Activated T-helper 1 cell treated with anti-CD3 and anti-CD28 coated beads, Interleukin-12 subunit alpha, Interleukin-12 subunit beta, Interleukin-2, Interleukin-4 antibody, amounts not matched to agents 30 ng/mL and 10 ng/mL and 1 ng/mL, durations not matched to agents 14 hours and 24 hours and 36 hours (primary cell): ENCODE results near the gene SORBS1. TPM values are rescaled to one million over a fixed set of nuclear protein-coding genes. Genes with fewer than 3 reads are reported as not detected.
A peak's percentile ranks its signal among the peaks of the same experiment; 100 is the strongest.

Source experiments
- DNase-seq: peaks from one replicate; pipeline ENCODE4 v3.0.0; 2021; ENCODE audit warnings: low spot score
- H3K27ac Mint-ChIP-seq: one replicate; pipeline ENCODE4 v1.8.0; 2021; ENCODE audit warnings: mild to moderate bottlenecking, mixed read lengths
- H3K27me3 Mint-ChIP-seq: one replicate; pipeline ENCODE4 v1.8.0; 2022; ENCODE audit warnings: mild to moderate bottlenecking, moderate library complexity, mixed read lengths; ENCODE audit not compliant: insufficient read depth
- H3K36me3 Mint-ChIP-seq: one replicate; pipeline ENCODE4 v1.8.0; 2021; ENCODE audit warnings: low read depth, mixed read lengths
- H3K4me1 Mint-ChIP-seq: one replicate; pipeline ENCODE4 v1.8.0; 2021; ENCODE audit warnings: low read depth, mixed read lengths
- H3K4me3 Mint-ChIP-seq: one replicate; pipeline ENCODE4 v1.8.0; 2021; ENCODE audit warnings: mild to moderate bottlenecking, moderate library complexity, mixed read lengths
- H3K9me3 Mint-ChIP-seq: one replicate; pipeline ENCODE4 v1.8.0; 2021; ENCODE audit warnings: mixed read lengths
- intact Hi-C: fragments of 100-400 bp; cut with micrococcal nuclease; formaldehyde crosslinking; loops from one replicate; pipeline ENCODE4 v1.15.1; 2024
- total RNA-seq: library from RNA; stranded (reverse); gene quantifications from 2 replicates; pipeline ENCODE4 v1.2.3, GENCODE V29; 2022

The SORBS1 gene
- total RNA-seq, 1 donor from 2014 or later: 0.73 TPM

DNA sequence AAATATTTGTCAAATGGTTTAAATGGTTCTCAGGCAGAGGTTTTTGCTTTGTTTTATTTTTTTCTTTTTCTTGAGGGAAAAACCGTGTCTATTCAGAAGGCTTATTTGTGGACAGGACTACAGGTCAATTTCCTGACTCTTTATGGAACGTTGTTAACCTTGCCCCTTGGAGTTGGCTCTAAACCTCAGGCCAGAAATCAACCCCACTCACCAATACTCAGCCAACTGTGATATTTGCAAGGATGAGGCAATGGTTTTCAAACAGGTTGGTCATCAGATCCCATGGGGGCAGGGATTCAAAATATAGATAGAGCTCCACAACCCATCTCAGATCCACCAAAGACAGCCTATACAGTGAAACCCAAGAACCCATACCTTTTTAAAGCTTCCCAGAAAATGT is 280.5 kb downstream of the SORBS1 start:
- no peak overlapping the region for H3K27ac Mint-ChIP-seq
- H3K36me3 Mint-ChIP-seq: no peaks in the 10 kb centered on the region
- DNase-seq: no peak
- no peak overlapping the region for H3K4me3 Mint-ChIP-seq
- H3K4me1 Mint-ChIP-seq: no peaks in the 10 kb centered on the region
- H3K9me3 Mint-ChIP-seq: no peaks in the 10 kb centered on the region
- peaks cover 5% of the 10 kb centered on the region for H3K27me3 Mint-ChIP-seq
- intact Hi-C loops: no loop called here

DNA sequence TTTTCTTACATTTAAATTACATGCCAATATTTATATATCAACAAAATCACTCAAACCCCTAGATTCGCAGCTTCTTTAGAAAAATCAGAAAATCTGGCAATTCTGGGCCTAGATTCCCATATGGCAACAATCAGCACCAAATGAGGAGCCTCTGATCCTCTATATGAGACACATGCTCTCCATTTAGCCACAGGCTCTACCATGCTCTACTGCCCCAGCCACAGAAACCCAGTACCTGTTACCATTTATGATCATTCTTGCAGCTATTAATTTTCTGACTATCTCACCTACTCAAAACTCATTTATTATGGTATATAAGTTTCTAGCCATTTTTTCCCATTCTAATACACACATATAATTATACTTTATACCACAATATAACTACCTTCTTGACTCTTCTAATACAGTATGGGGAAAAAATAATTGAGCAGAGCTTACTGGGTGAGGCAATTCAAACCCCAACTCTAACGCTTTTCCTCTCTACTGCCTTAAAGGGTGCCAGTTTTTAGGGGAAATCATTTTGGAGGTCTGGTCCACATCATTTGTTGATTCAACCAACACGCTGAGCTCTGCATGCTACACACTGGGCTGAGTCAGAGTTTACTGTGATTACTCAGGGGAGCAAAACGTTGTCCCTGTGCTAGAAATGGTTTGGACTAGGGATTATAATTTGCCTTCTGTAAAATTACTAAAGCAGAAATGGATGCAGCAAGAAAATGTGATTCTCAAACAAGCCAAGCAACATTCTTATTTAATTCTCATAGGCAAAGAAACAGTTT is 281.9 kb downstream of the SORBS1 start:
- no peak overlapping the region for H3K4me3 Mint-ChIP-seq
- intact Hi-C loops: no loop called here
- DNase-seq: no peak
- H3K9me3 Mint-ChIP-seq: no peaks in the 10 kb centered on the region
- H3K27ac Mint-ChIP-seq: no peak overlapping the region
- H3K4me1 Mint-ChIP-seq: no peaks in the 10 kb centered on the region
- H3K27me3 Mint-ChIP-seq: peaks cover 2% of the 10 kb centered on the region
- no peaks in the 10 kb centered on the region for H3K36me3 Mint-ChIP-seq

DNA sequence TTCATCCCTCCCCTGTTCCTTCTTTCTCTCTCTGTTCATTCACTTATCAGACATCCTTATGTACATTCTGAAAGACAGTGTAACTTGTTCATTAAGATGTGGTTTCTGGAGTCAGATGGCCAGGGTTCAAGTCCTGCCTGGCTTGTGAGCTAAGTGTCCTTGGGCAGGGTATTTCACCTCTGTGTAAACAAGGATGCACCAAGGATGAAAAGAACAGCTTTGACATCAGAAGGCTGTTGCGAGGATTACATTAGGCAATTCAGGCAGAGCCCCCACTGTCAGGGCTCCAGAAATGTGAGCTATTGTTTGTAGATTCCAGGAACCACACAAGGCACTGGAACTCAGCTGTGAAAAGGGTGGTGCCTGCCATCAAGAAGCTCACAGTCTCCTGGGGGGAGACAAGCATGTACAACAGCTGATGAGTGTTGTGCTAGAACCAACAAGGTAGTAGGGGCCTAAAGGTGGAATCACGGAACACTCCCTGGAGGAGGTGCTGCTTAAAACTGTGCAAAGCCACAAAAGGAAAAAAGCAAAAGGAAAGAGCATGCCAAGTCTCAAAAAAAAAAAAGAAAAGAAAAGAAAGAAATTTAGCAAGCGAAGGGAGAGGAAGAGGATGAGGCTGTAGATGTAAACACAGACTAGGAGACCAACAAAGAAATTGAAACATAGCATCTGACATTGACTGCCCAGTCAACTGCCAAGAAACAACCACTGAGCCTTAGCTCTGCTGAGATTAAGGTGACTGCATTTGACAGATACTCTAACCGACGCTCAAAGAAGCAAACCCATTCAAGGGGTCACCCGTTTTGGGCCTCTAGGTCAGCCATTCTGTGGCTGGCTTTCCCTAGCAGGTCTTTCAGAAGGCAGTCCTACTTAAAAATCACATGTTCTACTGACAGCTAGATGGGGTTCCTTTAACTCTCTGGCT is 282.8 kb downstream of the SORBS1 start:
- H3K27me3 Mint-ChIP-seq: peaks cover 2% of the 10 kb centered on the region

DNA sequence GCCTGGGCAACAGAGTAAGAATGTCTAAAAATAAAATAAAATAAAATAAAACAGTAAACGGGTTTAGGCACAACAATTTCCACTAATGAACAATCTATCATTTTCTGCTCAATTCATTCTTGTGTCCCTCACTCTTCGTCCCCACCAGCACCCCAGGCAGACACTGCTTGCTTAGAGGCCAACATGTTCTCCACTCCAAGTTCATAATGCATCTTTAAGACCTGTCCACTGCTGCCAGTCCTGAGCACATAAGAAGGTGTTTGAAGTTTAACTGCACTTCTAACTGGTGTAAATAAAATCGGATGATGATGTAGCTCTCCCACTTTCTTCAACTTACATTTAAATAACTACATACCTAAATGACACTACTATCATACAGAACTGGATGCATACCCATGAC is 283.6 kb downstream of the SORBS1 start:
- intact Hi-C loops: no loop called here
- Mint-ChIP-seq H3K27ac (no peak overlapping the region), H3K4me3 (no peak overlapping the region), H3K36me3 (no peaks in the 10 kb centered on the region), H3K9me3 (no peaks in the 10 kb centered on the region), H3K27me3 (peaks cover 2% of the 10 kb centered on the region), H3K4me1 (no peaks in the 10 kb centered on the region)
- DNase-seq: no peak

More for the DNA sequence above, 282.8 kb downstream of the SORBS1 start:
- Mint-ChIP-seq H3K27ac (no peak overlapping the region), H3K4me1 (no peaks in the 10 kb centered on the region), H3K36me3 (no peaks in the 10 kb centered on the region), H3K4me3 (no peak overlapping the region), H3K9me3 (no peaks in the 10 kb centered on the region)
- intact Hi-C loops: no loop called here
- no peak for DNase-seq

DNA sequence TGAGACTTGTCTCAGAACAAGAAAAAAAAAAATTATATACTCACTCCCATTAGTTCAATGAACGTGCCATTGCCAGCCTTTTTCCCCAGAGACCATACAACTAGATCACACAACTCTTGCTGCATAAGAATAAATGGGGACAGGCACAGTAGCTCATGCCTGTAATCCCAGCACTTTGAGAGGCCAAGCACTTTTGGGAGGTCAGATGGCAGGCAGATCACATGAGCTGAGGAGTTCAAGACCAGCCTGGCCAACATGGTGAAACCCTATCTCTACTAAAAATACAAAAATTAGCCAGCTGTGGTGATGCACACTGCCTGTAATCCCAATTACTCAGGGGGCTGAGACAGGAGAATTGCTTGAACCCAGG is 284.0 kb downstream of the SORBS1 start:
- Mint-ChIP-seq H3K36me3 (no peaks in the 10 kb centered on the region), H3K4me1 (no peaks in the 10 kb centered on the region)
- intact Hi-C loops: no loop called here

DNA sequence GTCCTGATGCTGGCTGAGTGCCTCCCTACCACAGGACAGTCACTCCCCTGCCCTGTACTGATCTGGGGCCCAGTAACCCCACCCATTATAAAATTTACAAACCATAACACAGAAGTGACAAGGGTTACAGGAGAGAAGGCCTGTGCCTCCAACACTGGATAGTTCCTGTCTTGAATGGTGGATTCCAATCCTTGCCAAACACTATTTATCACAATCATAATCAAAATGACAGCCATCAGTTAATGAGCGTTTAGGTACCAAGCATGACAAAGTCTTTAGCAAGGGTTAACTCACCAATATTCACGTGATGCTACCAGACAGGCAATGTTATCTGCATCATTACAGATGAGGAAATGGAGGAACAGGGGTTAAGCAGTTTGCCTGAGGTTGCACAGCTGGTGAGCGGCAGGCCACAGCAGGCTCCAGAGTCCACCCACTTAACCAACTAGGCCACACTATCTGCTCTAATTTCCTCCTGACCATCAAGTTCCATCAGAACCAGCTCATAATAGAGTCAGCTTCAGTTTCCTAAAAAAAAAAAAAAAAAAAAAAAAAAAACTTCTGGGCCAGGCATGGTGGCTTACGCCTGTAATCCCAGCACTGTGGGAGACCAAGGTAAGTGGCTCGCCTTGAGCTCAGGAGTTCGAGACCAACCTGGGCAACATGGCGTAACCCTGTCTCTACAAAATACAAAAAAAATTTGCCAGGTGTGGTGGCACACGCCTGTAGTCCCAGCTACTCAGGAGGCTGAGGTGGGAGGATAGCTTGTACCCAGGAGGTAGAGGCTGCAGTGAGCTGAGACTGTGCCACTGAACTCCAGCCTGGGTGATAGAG is 284.6 kb downstream of the SORBS1 start:
- H3K36me3 Mint-ChIP-seq: no peaks in the 10 kb centered on the region
- H3K27me3 Mint-ChIP-seq: no peaks in the 10 kb centered on the region
- no peaks in the 10 kb centered on the region for H3K9me3 Mint-ChIP-seq
- DNase-seq: no peak
- no peak overlapping the region for H3K4me3 Mint-ChIP-seq
- no peaks in the 10 kb centered on the region for H3K4me1 Mint-ChIP-seq
- intact Hi-C loops: no loop called here
- H3K27ac Mint-ChIP-seq: no peak overlapping the region

More for the DNA sequence above, 284.0 kb downstream of the SORBS1 start:
- H3K27me3 Mint-ChIP-seq: no peaks in the 10 kb centered on the region
- no peaks in the 10 kb centered on the region for H3K9me3 Mint-ChIP-seq
- no peak overlapping the region for H3K4me3 Mint-ChIP-seq
- H3K27ac Mint-ChIP-seq: no peak overlapping the region
- no peak for DNase-seq

DNA sequence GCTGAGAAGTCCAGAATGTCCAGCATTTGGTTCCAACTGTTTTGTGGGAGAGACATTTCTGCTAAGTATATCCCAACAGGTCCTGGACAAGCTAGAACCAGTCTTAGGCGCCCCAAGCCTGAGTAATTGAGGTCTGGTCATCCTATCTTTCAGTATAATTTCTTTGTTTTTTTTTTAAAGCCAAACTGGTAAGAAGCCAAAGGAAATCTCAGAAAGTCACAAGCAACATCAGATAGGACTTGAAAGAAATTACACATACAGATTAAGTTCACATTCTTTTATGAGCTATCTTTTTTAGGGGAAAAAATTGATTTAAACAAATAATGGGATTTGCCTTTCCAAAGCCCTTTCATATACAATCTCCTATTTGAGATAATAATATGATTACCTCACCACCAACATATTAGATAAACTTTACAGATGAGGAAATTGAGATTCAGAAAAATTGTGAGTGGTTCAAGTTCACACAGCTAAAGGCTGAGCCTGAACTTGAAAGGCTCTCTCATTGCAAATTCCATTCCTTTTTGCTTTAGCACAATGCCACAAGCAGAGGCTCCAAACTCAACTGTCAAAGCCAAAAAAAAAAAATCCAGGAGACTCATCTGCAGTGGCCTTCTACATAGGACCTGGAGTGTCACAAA is 285.3 kb downstream of the SORBS1 start:
- Mint-ChIP-seq H3K9me3 (no peaks in the 10 kb centered on the region), H3K27me3 (no peaks in the 10 kb centered on the region), H3K27ac (no peak overlapping the region), H3K36me3 (no peaks in the 10 kb centered on the region), H3K4me1 (no peaks in the 10 kb centered on the region), H3K4me3 (no peak overlapping the region)
- no peak for DNase-seq
- intact Hi-C loops: no loop called here

DNA sequence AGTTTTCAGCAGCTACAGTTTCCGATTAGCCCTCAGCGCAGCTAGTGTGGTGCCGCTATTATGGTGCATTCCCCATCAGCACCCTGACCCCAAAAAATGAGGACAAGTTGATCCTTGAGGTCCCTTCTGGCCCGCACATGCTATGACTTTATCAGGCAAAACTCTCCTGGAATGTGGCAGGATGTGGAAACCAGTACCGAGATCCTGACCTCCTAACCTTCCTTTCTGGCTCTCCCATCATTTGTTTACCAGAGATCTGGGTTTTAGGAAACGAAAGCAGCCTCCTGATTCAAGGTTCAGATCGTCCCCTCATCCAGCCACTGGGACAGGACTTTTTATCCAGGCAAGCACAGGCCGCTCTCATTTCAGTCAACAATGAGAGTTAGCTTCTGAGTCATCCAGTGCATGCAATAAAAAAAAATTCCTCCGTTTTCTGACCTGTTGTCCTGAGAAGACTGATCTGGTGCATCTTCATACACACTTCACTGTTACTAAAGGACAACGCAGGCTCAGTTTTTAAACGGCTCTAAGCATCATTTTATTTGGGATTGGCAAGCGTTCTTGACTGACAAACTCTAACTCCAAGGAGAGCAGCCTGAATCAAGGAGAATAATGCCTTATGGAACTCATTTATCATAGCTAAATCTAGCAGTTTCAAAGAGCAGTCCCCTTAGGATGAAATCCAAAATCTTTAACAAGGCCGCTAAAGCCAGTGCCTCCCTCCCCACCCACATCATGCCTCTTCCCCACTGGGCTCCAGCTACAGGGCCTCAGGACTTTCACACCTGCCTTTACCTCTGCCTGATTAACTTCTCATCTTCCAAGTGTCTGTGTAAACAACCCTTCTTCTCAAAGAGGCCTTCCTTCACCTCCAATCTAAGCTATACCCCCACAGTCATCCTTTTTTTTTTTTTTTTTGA is 287.5 kb downstream of the SORBS1 start:
- Mint-ChIP-seq H3K36me3 (no peaks in the 10 kb centered on the region), H3K27me3 (peaks cover 2% of the 10 kb centered on the region), H3K4me3 (no peak overlapping the region), H3K4me1 (no peaks in the 10 kb centered on the region), H3K9me3 (no peaks in the 10 kb centered on the region), H3K27ac (no peak overlapping the region)
- intact Hi-C loops: no loop called here
- DNase-seq: no peak

DNA sequence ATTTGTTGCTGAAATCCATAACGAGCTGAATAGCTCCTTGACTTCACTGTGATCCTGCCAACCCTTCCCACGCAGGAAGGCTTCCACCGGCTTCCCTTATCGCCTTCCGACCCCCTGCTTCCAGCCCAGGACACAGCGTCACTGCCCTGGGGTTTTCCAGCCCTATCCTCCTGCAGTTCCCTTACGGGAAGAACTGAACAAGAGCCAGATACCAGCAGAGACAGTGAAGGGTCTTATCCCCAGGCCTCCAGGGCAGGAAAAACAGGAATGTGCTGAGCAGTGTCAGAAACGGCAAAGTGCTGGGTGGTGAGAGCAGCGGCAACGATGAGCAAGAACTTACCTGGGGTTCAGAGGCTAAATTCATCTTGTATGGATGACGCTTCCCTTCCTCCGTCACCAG is 292.7 kb downstream of the SORBS1 start:
- Mint-ChIP-seq H3K4me3 (no peak overlapping the region), H3K27ac (no peak overlapping the region)

DNA sequence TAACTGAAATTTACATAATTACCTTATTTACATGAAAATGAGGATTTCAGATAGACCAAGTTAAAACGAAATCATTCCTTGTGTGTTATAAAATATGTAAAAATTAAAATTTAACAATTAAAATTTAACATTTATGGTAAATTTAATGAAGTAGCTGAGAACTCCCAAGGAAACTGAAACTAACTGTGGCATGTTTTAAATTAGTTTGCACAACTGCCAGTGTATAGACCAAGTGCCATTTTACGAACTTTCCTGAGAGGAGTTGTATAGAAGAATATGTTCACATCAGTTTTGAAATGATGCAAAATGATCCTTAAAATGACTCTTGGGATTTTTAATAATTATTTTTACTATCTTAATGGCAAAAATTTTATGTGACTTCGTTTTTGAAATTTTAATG is 293.9 kb downstream of the SORBS1 start:
- Mint-ChIP-seq H3K36me3 (peaks cover 4% of the 10 kb centered on the region), H3K27me3 (peaks cover 4% of the 10 kb centered on the region)
- intact Hi-C loops: no loop called here

More for the DNA sequence above, 292.7 kb downstream of the SORBS1 start:
- H3K27me3 Mint-ChIP-seq: peaks cover 4% of the 10 kb centered on the region
- peaks cover 4% of the 10 kb centered on the region for H3K36me3 Mint-ChIP-seq
- intact Hi-C loops: no loop called here
- DNase-seq: no peak
- H3K4me1 Mint-ChIP-seq: no peaks in the 10 kb centered on the region
- H3K9me3 Mint-ChIP-seq: no peaks in the 10 kb centered on the region

DNA sequence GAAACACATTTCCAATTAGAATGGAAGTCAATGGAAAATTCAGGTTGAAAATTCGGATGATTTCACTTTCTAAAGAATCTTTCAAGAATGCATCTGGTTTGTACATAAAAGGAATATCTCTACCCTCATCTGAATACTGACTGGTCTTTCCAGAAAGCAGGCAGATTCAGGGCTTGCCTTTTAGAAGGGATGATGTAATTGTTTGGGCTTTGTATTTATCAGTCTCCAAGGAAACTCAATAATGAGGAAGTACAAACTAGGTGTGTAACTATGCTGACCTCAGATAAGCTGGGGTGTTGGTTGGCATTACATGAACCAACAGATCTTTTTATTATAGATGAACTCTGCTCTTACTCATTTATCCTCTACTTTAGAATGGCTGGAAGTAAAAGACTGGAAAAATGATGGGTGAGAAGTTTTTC is 294.5 kb downstream of the SORBS1 start:
- Mint-ChIP-seq H3K4me3 (no peak overlapping the region), H3K4me1 (no peaks in the 10 kb centered on the region), H3K27ac (peak overlapping the region; percentile 18), H3K9me3 (no peaks in the 10 kb centered on the region), H3K27me3 (peaks cover 4% of the 10 kb centered on the region), H3K36me3 (peaks cover 4% of the 10 kb centered on the region)
- intact Hi-C loops: no loop called here
- no peak for DNase-seq

More for the DNA sequence above, 293.9 kb downstream of the SORBS1 start:
- Mint-ChIP-seq H3K27ac (no peak overlapping the region), H3K4me3 (no peak overlapping the region), H3K4me1 (no peaks in the 10 kb centered on the region), H3K9me3 (no peaks in the 10 kb centered on the region)
- no peak for DNase-seq
